Gastroesophageal sphincter (tissue), 3 donors: ENCODE data around the gene ZBTB7C.

ENCODE experiments used
- CTCF ChIP-seq, 4 experiments: fragments of 200-600 bp in 2 of 4; fragments of 450-650 bp in 2 of 4; sonication (generic) in 1 of 4; IDR thresholded peaks; one replicate each; pipeline ENCODE4 v1.5.1; 2017 to 2019; ENCODE audit warnings: antibody characterized with exemption in 4 of 4, mild to moderate bottlenecking in 2 of 4, moderate library complexity in 2 of 4
- POLR2A ChIP-seq, 2 donors: fragments of 450-650 bp; IDR thresholded peaks; one replicate each; pipeline ENCODE4 v1.6.1; 2017; ENCODE audit warnings: antibody characterized with exemption in 2 of 2, mild to moderate bottlenecking in 2 of 2, moderate library complexity in 1 of 2
- POLR2AphosphoS5 ChIP-seq: sonication (generic); formaldehyde crosslinking; IDR thresholded peaks from one replicate; pipeline ENCODE4 v1.6.1; 2017; ENCODE audit warnings: antibody characterized with exemption

GRCh38 chr18:48407358-48407757 lies 1.8 kb downstream of the ZBTB7C start:
- no peak for TF ChIP-seq CTCF (IDR thresholded peaks at IDR 0.05)
- TF ChIP-seq POLR2A (IDR thresholded peaks at IDR 0.05) = no peak
- no peak for TF ChIP-seq POLR2AphosphoS5
